ENCODE measurements around the gene CPEB3.

DNA sequence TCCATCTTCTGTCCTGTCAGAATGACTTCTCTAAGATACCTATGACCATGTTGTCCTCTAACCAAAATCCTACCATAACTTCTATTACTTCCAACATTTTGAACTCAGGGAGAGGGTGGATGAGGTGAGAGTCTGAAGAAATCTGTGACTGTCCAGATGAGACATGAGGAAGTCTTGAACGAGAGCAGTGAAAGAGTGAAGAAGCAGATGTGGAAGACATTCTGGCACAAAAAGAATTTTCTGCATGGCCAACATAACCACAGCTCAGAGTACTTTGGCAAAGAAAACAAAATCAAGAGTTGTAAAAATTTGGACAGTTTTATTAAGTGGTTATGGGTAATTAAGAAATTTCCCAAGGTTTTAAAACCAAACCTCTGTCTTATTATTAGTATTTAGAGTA is 141.6 kb downstream of the CPEB3 start:
- TF ChIP-seq, protein P1, sequence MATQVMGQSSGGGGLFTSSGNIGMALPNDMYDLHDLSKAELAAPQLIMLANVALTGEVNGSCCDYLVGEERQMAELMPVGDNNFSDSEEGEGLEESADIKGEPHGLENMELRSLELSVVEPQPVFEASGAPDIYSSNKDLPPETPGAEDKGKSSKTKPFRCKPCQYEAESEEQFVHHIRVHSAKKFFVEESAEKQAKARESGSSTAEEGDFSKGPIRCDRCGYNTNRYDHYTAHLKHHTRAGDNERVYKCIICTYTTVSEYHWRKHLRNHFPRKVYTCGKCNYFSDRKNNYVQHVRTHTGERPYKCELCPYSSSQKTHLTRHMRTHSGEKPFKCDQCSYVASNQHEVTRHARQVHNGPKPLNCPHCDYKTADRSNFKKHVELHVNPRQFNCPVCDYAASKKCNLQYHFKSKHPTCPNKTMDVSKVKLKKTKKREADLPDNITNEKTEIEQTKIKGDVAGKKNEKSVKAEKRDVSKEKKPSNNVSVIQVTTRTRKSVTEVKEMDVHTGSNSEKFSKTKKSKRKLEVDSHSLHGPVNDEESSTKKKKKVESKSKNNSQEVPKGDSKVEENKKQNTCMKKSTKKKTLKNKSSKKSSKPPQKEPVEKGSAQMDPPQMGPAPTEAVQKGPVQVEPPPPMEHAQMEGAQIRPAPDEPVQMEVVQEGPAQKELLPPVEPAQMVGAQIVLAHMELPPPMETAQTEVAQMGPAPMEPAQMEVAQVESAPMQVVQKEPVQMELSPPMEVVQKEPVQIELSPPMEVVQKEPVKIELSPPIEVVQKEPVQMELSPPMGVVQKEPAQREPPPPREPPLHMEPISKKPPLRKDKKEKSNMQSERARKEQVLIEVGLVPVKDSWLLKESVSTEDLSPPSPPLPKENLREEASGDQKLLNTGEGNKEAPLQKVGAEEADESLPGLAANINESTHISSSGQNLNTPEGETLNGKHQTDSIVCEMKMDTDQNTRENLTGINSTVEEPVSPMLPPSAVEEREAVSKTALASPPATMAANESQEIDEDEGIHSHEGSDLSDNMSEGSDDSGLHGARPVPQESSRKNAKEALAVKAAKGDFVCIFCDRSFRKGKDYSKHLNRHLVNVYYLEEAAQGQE (IDR thresholded peaks at IDR 0.05; ENCODE audit: insufficient read depth in 1 of 2, low read depth in 2 of 2, low read length in 2 of 2) = no peak
- TF ChIP-seq TAF1 (IDR thresholded peaks at IDR 0.05; ENCODE audit: borderline replicate concordance, insufficient read depth, low read length) = no peak
- no peak for TF ChIP-seq POLR2AphosphoS5 (IDR thresholded peaks at IDR 0.05; ENCODE audit: low read depth, low read length)
